CD4-positive, alpha-beta T cell (primary cell): ENCODE results near the gene SH2B3. TPM values are rescaled to one million over a fixed set of nuclear protein-coding genes. Genes with fewer than 3 reads are reported as not detected.

ENCODE experiments used
- ATAC-seq: fragments of 200-7000 bp; cut with Tn5 transposase; one replicate; pipeline ENCODE4 v1.10.0; 2022; ENCODE audit warnings: mild to moderate bottlenecking; ENCODE audit not compliant: poor library complexity
- CTCF ChIA-PET: fragments of 350-600 bp; sonication (Branson Sonifier 250); formaldehyde crosslinking; loops from one replicate; lab custom pipeline; 2021; ENCODE audit warnings: antibody characterized with exemption, inconsistent platforms; lab: Charles Lee
- POLR2A ChIA-PET: fragments of 350-600 bp; sonication (Branson Sonifier 250); formaldehyde crosslinking; loops from one replicate; lab custom pipeline; 2021; ENCODE audit warnings: antibody characterized with exemption, inconsistent platforms; lab: Charles Lee
- DNase-seq, 14 experiments: peaks; one replicate each; pipeline ENCODE4 v3.0.0-alpha.2; 2013 to 2020; ENCODE audit warnings: mixed read lengths in 2 of 14
- H3K27ac ChIP-seq, 2 donors: one replicate each; pipeline versions ENCODE4 v1.5.1 to v1.7.0; 2013; ENCODE audit warnings: low read length in 2 of 2, low read depth in 1 of 2, mild to moderate bottlenecking in 1 of 2
- H3K27me3 ChIP-seq, 2 experiments: 1 replicate in 1 of 2; 2 replicates in 1 of 2; pipeline versions ENCODE4 v1.6.1 to v1.7.0; 2013; ENCODE audit warnings: low read length in 2 of 2, control low read depth in 1 of 2, mild to moderate bottlenecking in 1 of 2, moderate library complexity in 1 of 2; ENCODE audit not compliant: insufficient read depth in 2 of 2, control insufficient read depth in 1 of 2
- H3K36me3 ChIP-seq: one replicate; pipeline ENCODE4 v1.6.1; 2013; ENCODE audit warnings: low read length, control low read depth; ENCODE audit not compliant: insufficient read depth
- H3K4me1 ChIP-seq: one replicate; pipeline ENCODE4 v1.6.1; 2013; ENCODE audit warnings: low read length, control low read depth; ENCODE audit not compliant: insufficient read depth
- H3K4me3 ChIP-seq: one replicate; pipeline ENCODE4 v1.5.1; 2013; ENCODE audit warnings: mild to moderate bottlenecking, low read length, moderate library complexity
- H3K9me3 ChIP-seq, 2 experiments: 1 replicate in 1 of 2; 2 replicates in 1 of 2; pipeline versions ENCODE4 v1.6.1 to v1.7.0; 2013; ENCODE audit warnings: low read length in 2 of 2, mild to moderate bottlenecking in 2 of 2, control low read depth in 1 of 2, moderate library complexity in 1 of 2; ENCODE audit not compliant: control insufficient read depth in 1 of 2, insufficient read depth in 1 of 2
- H3K27ac Mint-ChIP-seq: one replicate; pipeline ENCODE4 v1.8.0; 2020; ENCODE audit warnings: mixed read lengths
- H3K27me3 Mint-ChIP-seq: one replicate; pipeline ENCODE4 v1.8.0; 2021; ENCODE audit warnings: mixed read lengths
- H3K36me3 Mint-ChIP-seq: one replicate; pipeline ENCODE4 v1.8.0; 2021; ENCODE audit warnings: low read depth, mixed read lengths
- H3K4me1 Mint-ChIP-seq: one replicate; pipeline ENCODE4 v1.8.0; 2021; ENCODE audit warnings: low read depth, mixed read lengths
- H3K4me3 Mint-ChIP-seq: one replicate; pipeline ENCODE4 v1.8.0; 2020; ENCODE audit warnings: mild to moderate bottlenecking, mixed read lengths
- H3K9me3 Mint-ChIP-seq: one replicate; pipeline ENCODE4 v1.8.0; 2020; ENCODE audit warnings: mixed read lengths
- intact Hi-C, 2 experiments: fragments of 100-400 bp; cut with DNase I in 1 of 2; cut with micrococcal nuclease in 1 of 2; formaldehyde crosslinking; loops; one replicate each; pipeline versions ENCODE4 v1.15.1 to v1.9.0; 2023 to 2025; cut with DNase I, micrococcal nuclease
- total RNA-seq, 174 experiments: library from RNA in 2 of 174; stranded (reverse) in 2 of 174; gene quantifications; one replicate each; pipeline ENCODE4 v1.2.3 and lab custom pipeline; 2021 to 2026
- TF ChIP-seq, protein P1 (sequence below): fragments of 200-600 bp; IDR thresholded peaks from one replicate; pipeline ENCODE4 v1.8.0; 2022; ENCODE audit warnings: antibody characterized with exemption, mild to moderate bottlenecking

The SH2B3 gene
- total RNA-seq, 2 experiments from 2014 or later = 42.3 to 46.4 TPM

DNA sequence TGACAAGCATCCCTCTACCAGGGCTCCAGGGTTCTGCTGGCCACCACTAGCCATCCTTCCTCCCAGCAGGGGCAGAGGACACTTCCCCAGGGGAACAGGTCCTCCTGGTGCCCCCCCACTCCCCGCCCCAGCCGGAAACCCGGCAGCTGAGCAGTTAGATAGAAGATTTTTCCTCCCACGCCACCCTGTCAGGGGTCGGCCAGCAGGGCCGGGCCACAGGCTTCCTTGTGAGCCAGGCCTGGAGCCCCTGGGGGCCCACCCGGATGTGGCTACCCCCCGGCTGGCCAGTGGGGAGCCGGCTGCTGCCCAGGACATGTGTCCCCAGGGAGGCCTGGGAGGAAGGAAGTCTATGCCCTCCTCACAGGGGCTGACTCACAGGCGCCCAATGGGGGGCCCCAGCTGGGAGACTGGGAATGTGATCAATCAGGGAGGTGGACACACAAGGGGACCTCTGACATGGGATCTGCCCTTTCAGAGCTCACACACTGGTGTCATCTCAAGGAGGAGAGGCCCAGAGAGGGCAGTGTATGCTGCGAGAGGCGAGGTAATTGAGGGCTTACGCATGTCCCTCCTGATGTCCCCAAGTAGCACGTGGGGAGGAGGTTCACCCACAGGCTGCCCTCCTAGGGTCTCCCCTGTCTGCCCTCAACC lies 4.2 kb downstream of the SH2B3 start:
- no peaks in the 10 kb centered on the region for H3K9me3 ChIP-seq
- peak overlapping the region; percentile 64 to 67 for H3K27ac ChIP-seq
- Mint-ChIP-seq H3K27ac (peak overlapping the region; percentile 89), H3K36me3 (peaks cover 18% of the 10 kb centered on the region), H3K4me3 (no peak overlapping the region), H3K9me3 (no peaks in the 10 kb centered on the region), H3K27me3 (no peaks in the 10 kb centered on the region), H3K4me1 (peaks cover 81% of the 10 kb centered on the region)
- ATAC-seq (no peak), DNase-seq (peak in 3 of 14 experiments; percentile 35 to 58 (median 56))
- no peaks in the 10 kb centered on the region for H3K27me3 ChIP-seq
- intact Hi-C loops = loop anchor here (2.0 to 10.0 kb wide), 4 partner anchors 15 to 605 kb away; partner anchors contain the start of genes ATXN2 (in 2 of the 2), ERP29 (in 1 of the 2) and TMEM116 (in 1 of the 2)
- peaks cover 4% of the 10 kb centered on the region for H3K36me3 ChIP-seq
- ChIA-PET CTCF (interaction anchor here (8.4 to 16.9 kb wide), 2 partner anchors 13 to 41 kb away, joined by 56 to 487 read pairs; no protein-coding TSS in a partner anchor), POLR2A (interaction anchor here (1.4 to 7.0 kb wide), 3 partner anchors 19 to 35 kb away, joined by 11 to 66 read pairs (median 35); no protein-coding TSS in a partner anchor)
- H3K4me1 ChIP-seq = peaks cover 91% of the 10 kb centered on the region
- TF ChIP-seq, protein P1, sequence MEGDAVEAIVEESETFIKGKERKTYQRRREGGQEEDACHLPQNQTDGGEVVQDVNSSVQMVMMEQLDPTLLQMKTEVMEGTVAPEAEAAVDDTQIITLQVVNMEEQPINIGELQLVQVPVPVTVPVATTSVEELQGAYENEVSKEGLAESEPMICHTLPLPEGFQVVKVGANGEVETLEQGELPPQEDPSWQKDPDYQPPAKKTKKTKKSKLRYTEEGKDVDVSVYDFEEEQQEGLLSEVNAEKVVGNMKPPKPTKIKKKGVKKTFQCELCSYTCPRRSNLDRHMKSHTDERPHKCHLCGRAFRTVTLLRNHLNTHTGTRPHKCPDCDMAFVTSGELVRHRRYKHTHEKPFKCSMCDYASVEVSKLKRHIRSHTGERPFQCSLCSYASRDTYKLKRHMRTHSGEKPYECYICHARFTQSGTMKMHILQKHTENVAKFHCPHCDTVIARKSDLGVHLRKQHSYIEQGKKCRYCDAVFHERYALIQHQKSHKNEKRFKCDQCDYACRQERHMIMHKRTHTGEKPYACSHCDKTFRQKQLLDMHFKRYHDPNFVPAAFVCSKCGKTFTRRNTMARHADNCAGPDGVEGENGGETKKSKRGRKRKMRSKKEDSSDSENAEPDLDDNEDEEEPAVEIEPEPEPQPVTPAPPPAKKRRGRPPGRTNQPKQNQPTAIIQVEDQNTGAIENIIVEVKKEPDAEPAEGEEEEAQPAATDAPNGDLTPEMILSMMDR = no peak
- H3K4me3 ChIP-seq = peak overlapping the region; percentile 94

DNA sequence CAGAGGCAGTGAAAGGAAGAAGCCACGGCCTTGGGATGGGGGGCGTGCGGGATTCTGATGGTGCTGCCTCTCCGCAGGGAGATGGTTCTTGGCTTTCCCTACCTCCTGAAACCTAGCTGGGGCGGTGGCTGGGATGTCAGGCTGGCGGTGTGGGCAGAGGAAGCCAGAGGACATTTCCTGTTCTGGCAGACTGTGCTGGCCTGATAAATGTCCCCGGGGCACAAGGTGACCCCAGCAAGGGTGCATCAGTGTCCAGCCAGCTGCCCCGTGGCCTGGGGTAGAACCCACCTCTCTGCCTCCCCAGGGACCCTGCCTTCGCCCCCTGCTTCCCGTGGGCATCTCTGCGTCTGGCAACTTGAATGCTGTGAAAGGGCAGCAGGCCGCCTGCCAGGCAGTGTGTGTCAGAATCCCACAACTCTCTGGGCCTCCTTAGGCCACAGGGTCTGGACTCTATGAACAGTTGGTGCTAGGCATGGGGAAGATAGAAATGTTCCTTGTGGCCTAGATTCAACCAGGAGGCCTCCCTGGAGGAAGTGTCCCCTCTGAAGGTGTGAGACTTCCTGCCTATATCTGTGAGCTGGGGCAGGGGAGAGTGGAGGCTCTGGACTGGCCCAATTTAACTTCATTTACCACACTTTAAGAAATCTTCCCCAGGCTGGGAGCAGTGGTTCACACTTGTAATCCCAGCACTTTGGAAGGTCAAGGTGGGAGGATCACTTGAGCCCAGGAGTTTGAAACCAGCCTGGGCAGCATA lies 4.9 kb downstream of the SH2B3 start:
- Histone ChIP-seq H3K4me1 (peaks cover 92% of the 10 kb centered on the region), H3K27me3 (no peaks in the 10 kb centered on the region), H3K4me3 (peak overlapping the region; percentile 94), H3K9me3 (no peaks in the 10 kb centered on the region), H3K27ac (peak overlapping the region; percentile 64 to 67), H3K36me3 (peaks cover 4% of the 10 kb centered on the region)
- peaks cover 79% of the 10 kb centered on the region for H3K4me1 Mint-ChIP-seq
- peak overlapping the region; percentile 42 for H3K4me3 Mint-ChIP-seq
- peak overlapping the region; percentile 82 for H3K27ac Mint-ChIP-seq
- ATAC-seq = no peak
- TF ChIP-seq, protein P1 = no peak
- H3K36me3 Mint-ChIP-seq = peaks cover 22% of the 10 kb centered on the region
- intact Hi-C loops = loop anchor here in 1 of 2 experiments (10.0 kb wide), 1 partner anchor 604 kb away; the partner anchor contains the start of genes ERP29 and TMEM116
- no peaks in the 10 kb centered on the region for H3K27me3 Mint-ChIP-seq
- POLR2A ChIA-PET = interaction anchor here (1.8 to 7.0 kb wide), 4 partner anchors 14 to 24 kb away, joined by 5 to 66 read pairs (median 30); no protein-coding TSS in a partner anchor
- DNase-seq = peak in 1 of 14 experiments; percentile 9
- CTCF ChIA-PET = interaction anchor here (0.7 to 16.9 kb wide), 5 partner anchors 8 to 41 kb away, joined by 3 to 487 read pairs (median 20); no protein-coding TSS in a partner anchor
- H3K9me3 Mint-ChIP-seq = no peaks in the 10 kb centered on the region

- peak in 2 of 14 experiments; percentile 40 to 66 for DNase-seq
- POLR2A ChIA-PET = interaction anchor here (1.7 to 7.0 kb wide), 4 partner anchors 14 to 33 kb away, joined by 5 to 66 read pairs (median 16); no protein-coding TSS in a partner anchor
- H3K9me3 Mint-ChIP-seq = no peaks in the 10 kb centered on the region
- H3K4me1 Mint-ChIP-seq = peaks cover 78% of the 10 kb centered on the region
- no peaks in the 10 kb centered on the region for H3K27me3 ChIP-seq
- TF ChIP-seq, protein P1 = no peak
- no peaks in the 10 kb centered on the region for H3K27me3 Mint-ChIP-seq
- H3K27ac ChIP-seq = peak overlapping the region; percentile 64 to 67
- H3K36me3 Mint-ChIP-seq = peaks cover 26% of the 10 kb centered on the region
- H3K9me3 ChIP-seq = no peaks in the 10 kb centered on the region
- H3K36me3 ChIP-seq = peaks cover 7% of the 10 kb centered on the region
- H3K27ac Mint-ChIP-seq = peak overlapping the region; percentile 82
- peak overlapping the region; percentile 42 for H3K4me3 Mint-ChIP-seq
- intact Hi-C loops = loop anchor here in 1 of 2 experiments (10.0 kb wide), 1 partner anchor 604 kb away; the partner anchor contains the start of genes ERP29 and TMEM116
- no peak overlapping the region for H3K4me3 ChIP-seq
- CTCF ChIA-PET = interaction anchor here (0.7 to 8.4 kb wide), 5 partner anchors 8 to 40 kb away, joined by 3 to 56 read pairs (median 6); no protein-coding TSS in a partner anchor
- H3K4me1 ChIP-seq = peaks cover 90% of the 10 kb centered on the region
- no peak for ATAC-seq
Measured at GRCh38 chr12:111411185-111411764, 5.6 kb downstream of the SH2B3 start.
